ENCODE results near the gene GPD1L.

DNA sequence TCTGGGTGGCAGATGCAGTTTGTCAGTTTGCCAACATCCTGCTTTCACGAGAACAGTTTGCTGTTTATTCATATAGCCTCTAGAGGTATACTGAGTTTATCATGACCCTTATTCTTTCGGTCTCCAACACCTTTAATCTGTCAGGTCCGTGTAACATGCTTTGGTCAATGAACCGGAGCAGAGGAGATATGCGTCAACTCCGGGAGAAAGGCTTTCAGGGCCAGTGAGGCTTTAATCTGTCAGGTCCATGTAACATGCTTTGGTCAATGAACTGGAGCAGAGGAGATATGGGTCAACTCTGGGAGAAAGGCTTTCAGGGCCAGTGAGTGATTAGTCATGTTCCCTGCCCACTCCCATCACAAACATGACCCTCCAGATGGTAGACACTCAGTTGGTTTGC, 16.9 kb upstream of the GPD1L start:
- TF ChIP-seq CTCF (IDR thresholded peaks at IDR 0.05; ENCODE audit: insufficient read depth, low read depth, low read length): no peak
- TF ChIP-seq EZH2 (IDR thresholded peaks at IDR 0.05; ENCODE audit: insufficient read depth, low read length): no peak

Measured in astrocyte (in vitro differentiated cells and primary cell).